IPS-NIHi7 (cell line): Measurements from ENCODE around the gene SCN7A.

Source experiments
- DNase-seq: peaks from one replicate; pipeline ENCODE4 v3.0.0; 2012; ENCODE audit warnings: mixed read lengths; ENCODE audit errors: extremely low spot score

SCN7A gene

GRCh38 chr2:166404831-166405568, 89.0 kb downstream of the SCN7A start:
- DNase-seq = no peak

GRCh38 chr2:166394245-166394644, 99.8 kb downstream of the SCN7A start:
- no peak for DNase-seq

GRCh38 chr2:166393008-166393407, 101.0 kb downstream of the SCN7A start:
- no peak for DNase-seq

- DNase-seq = no peak
These were observed 105.5 kb downstream of the SCN7A start for GRCh38 chr2:166388481-166389070.

GRCh38 chr2:166385313-166385712, 108.7 kb downstream of the SCN7A start:
- DNase-seq = no peak

GRCh38 chr2:166384774-166385173, 109.3 kb downstream of the SCN7A start:
- no peak for DNase-seq

GRCh38 chr2:166382448-166382847, 111.6 kb downstream of the SCN7A start:
- DNase-seq = no peak

GRCh38 chr2:166380615-166381014, 113.4 kb downstream of the SCN7A start:
- DNase-seq = no peak

- no peak for DNase-seq
These were observed 117.2 kb downstream of the SCN7A start for GRCh38 chr2:166376873-166377272.

- no peak for DNase-seq
These were observed 117.6 kb downstream of the SCN7A start for GRCh38 chr2:166376488-166376828.

GRCh38 chr2:166375736-166376487, 118.1 kb downstream of the SCN7A start, which contains the start of gene SCN9A:
TSS of gene SCN9A (minus strand) at chr2:166375944. CDS start at chr2:166311756, 64,188 bp downstream.
- peak; percentile 81 for DNase-seq

- DNase-seq = no peak
These were observed 118.8 kb downstream of the SCN7A start for GRCh38 chr2:166375195-166375735.

GRCh38 chr2:166373951-166374350, 120.1 kb downstream of the SCN7A start:
- DNase-seq = no peak

GRCh38 chr2:166373539-166373938, 120.5 kb downstream of the SCN7A start:
- DNase-seq = no peak

- DNase-seq = peak; percentile 12
These were observed 120.9 kb downstream of the SCN7A start for GRCh38 chr2:166373105-166373504.

- DNase-seq = no peak
These were observed 122.0 kb downstream of the SCN7A start for GRCh38 chr2:166372046-166372445.

- no peak for DNase-seq
These were observed 128.1 kb downstream of the SCN7A start for GRCh38 chr2:166365803-166366420.

GRCh38 chr2:166365239-166365638, 128.8 kb downstream of the SCN7A start:
- no peak for DNase-seq

- no peak for DNase-seq
These were observed 129.4 kb downstream of the SCN7A start for GRCh38 chr2:166364476-166365161.

GRCh38 chr2:166361351-166362153, 132.5 kb downstream of the SCN7A start:
- DNase-seq = no peak

GRCh38 chr2:166360906-166361305, 133.1 kb downstream of the SCN7A start:
- DNase-seq = no peak
